Measurements from ENCODE around the gene EPB41. TPM values are rescaled to one million over a fixed set of nuclear protein-coding genes. Genes with fewer than 3 reads are reported as not detected.

EPB41 gene
- total RNA-seq, 1 experiment from 2014 or later: 41.7 TPM

GRCh38 chr1:28877132-28877781 lies 37.1 kb upstream of the EPB41 start:
- no peaks in the 10 kb centered on the region for H3K36me3 ChIP-seq (ENCODE audit: control insufficient read depth in 1 of 2, insufficient read depth in 2 of 2, low read length in 2 of 2)
- no TSS peak for BruUV-seq (replicated peaks)
- peak; percentile 78 for ATAC-seq

More at GRCh38 chr1:28877132-28877781, 37.1 kb upstream of the EPB41 start:
- Histone ChIP-seq H3K4me2 (ENCODE audit: low read length) (peak overlapping the region; percentile 40), H3K4me3 (replicated peaks in 1 of 2; ENCODE audit: low read depth in 1 of 2, low read length in 2 of 2) (no peak overlapping the region), H2AFZ (ENCODE audit: low read depth, low read length, poor library complexity, severe bottlenecking) (peak overlapping the region; percentile 89), H3K4me1 (ENCODE audit: control insufficient read depth in 1 of 2, insufficient read depth in 2 of 2, low read length in 2 of 2) (peaks cover 6 to 21% of the 10 kb centered on the region in 2 experiments), H3K9me2 (ENCODE audit: insufficient read depth) (no peaks in the 10 kb centered on the region), H3K79me2 (ENCODE audit: insufficient read depth, low read length) (no peaks in the 10 kb centered on the region), H3K9ac (ENCODE audit: low read length) (no peak overlapping the region), H3K27me3 (ENCODE audit: insufficient read depth, low read length) (no peaks in the 10 kb centered on the region), H3K27ac (ENCODE audit: low read depth, low read length) (no peak overlapping the region), H4K20me1 (ENCODE audit: insufficient read depth) (no peaks in the 10 kb centered on the region), H3K9me3 (ENCODE audit: control insufficient read depth in 1 of 2, insufficient read depth in 1 of 2, low read depth in 1 of 2, low read length in 2 of 2) (no peaks in the 10 kb centered on the region)
- intact Hi-C loops (cut with micrococcal nuclease): loop anchor here (1.0 to 10.0 kb wide), 4 partner anchors 92 to 512 kb away; partner anchors contain the start of gene PHACTR4
- POLR2A ChIA-PET: interaction anchor here (0.7 to 2.7 kb wide), 12 partner anchors 9 to 1248 kb away, joined by 3 to 44 read pairs (median 4); partner anchors contain the start of genes RCC1, RNU11 and TAF12
- TF ChIP-seq EZH2 (IDR thresholded peaks at IDR 0.05) (no peak), CTCF (IDR thresholded peaks at IDR 0.05 in 2 of 3, conservative IDR thresholded peaks at IDR 0.05 in 1 of 3; ENCODE audit: borderline replicate concordance in 1 of 3, insufficient read depth in 1 of 3, low read depth in 2 of 3, low read length in 2 of 3) (peak in 2 of 3 experiments; percentile 85 to 96; a peak in 4 of 6 replicates), FOSL1 (IDR thresholded peaks at IDR 0.05; ENCODE audit: low read depth) (no peak), YY1 (IDR thresholded peaks at IDR 0.05; ENCODE audit: extremely low read depth, insufficient replicate concordance, low read depth, low read length) (peak; percentile 79), SIN3A (IDR thresholded peaks at IDR 0.05; ENCODE audit: low read depth) (no peak), JUND (IDR thresholded peaks at IDR 0.05) (no peak), SRF (IDR thresholded peaks at IDR 0.05; ENCODE audit: low read depth) (no peak), TCF7L2 (IDR thresholded peaks at IDR 0.05; ENCODE audit: borderline replicate concordance, extremely low read depth, insufficient read depth, insufficient read length) (no peak), MAX (IDR thresholded peaks at IDR 0.05) (no peak)
- TF ChIP-seq, protein P1, sequence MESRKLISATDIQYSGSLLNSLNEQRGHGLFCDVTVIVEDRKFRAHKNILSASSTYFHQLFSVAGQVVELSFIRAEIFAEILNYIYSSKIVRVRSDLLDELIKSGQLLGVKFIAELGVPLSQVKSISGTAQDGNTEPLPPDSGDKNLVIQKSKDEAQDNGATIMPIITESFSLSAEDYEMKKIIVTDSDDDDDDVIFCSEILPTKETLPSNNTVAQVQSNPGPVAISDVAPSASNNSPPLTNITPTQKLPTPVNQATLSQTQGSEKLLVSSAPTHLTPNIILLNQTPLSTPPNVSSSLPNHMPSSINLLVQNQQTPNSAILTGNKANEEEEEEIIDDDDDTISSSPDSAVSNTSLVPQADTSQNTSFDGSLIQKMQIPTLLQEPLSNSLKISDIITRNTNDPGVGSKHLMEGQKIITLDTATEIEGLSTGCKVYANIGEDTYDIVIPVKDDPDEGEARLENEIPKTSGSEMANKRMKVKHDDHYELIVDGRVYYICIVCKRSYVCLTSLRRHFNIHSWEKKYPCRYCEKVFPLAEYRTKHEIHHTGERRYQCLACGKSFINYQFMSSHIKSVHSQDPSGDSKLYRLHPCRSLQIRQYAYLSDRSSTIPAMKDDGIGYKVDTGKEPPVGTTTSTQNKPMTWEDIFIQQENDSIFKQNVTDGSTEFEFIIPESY (IDR thresholded peaks at IDR 0.05; ENCODE audit: extremely low read depth, insufficient replicate concordance, low read length): no peak
- RAD21 ChIA-PET (ENCODE audit: low non-redundant PET in 1 of 2, low total read pairs in 2 of 2, uncharacterized antibody in 2 of 2, unreplicated experiment in 2 of 2): interaction anchor here (0.5 to 1.5 kb wide), 19 partner anchors 31 to 785 kb away, joined by 3 to 15 read pairs (median 4); partner anchors contain the start of genes RNU11 (in 1 of the 2), TAF12 (in 1 of the 2) and YTHDF2 (in 1 of the 2)
- DNase-seq (ENCODE audit: low read depth, low spot score): peak; percentile 79
- CTCF ChIA-PET: interaction anchor here (0.6 to 3.9 kb wide), 46 partner anchors 9 to 1320 kb away, joined by 3 to 86 read pairs (median 4); partner anchors contain the start of genes GMEB1, IFI6, SRSF4 and TAF12
